ENCODE data around the gene ITPRID2. TPM values are rescaled to one million over a fixed set of nuclear protein-coding genes. Genes with fewer than 3 reads are reported as not detected.

Gene ITPRID2
- total RNA-seq (2022) (54.8 and 62.0 TPM in 2 replicates), Bru-seq, nascent RNA (percentile 89 among the genes with signal in this experiment), BruChase-seq, experiment 1, labeled RNA remaining after a 2-hour chase (percentile 88 among the genes with signal in this experiment), BruChase-seq, experiment 2, labeled RNA remaining after a 6-hour chase (percentile 88 among the genes with signal in this experiment)
- long read RNA-seq, full-length matches to known transcripts: 14 of 31 reads
- long read RNA-seq, partial matches to known transcripts: 6 of 31 reads
- long read RNA-seq, other reads (novel, unspliced or antisense): 11 of 31 reads

GRCh38 chr2:181891258-181891965 lies at the start of gene ITPRID2:
ITPRID2 (plus strand) TSS chr2:181891730; CDS start chr2:181892067, 337 bp downstream.
- no peaks in the 10 kb centered on the region for H3K27me3 Mint-ChIP-seq (ENCODE audit: insufficient read depth, unreplicated experiment)
- H3K4me1 ChIP-seq: peaks cover 25% of the 10 kb centered on the region

DNA sequence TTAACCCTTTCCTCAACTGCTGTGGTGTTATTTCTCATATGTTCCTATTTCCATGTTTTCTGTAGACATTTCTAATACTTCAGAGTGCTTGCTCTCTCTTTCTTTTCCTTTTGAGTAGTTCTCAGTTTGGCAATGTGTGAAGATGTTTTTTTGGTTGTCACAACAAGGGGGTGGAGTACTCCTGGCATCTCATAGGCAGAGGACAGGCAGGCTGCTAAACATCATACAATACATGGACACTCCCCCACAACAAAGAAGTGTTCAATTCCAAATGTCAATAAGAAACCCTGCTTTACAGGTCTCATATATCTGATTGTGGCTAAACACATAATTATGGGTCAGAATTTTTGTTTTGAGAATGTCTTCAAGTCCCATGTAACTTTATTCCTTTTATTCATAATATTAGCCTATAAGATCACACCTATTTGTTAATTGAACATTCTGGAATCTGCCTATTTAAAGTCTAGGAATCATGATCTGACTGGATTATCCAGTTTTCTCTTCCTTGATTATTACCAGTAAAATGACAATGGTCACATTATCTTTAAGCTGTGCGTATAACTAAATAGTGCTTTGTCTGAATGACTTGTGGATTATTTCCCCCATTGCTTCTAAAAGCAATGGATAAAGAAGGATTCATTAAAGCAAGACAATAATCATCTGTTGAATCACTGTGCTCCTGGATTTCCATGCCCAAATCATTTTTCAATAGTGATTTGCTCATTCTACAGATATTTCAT lies 46.8 kb upstream of the ITPRID2 start:
- no peaks in the 10 kb centered on the region for H3K36me3 Mint-ChIP-seq (ENCODE audit: insufficient read depth, unreplicated experiment)
- no peak overlapping the region for H3K27ac Mint-ChIP-seq (ENCODE audit: unreplicated experiment)
- no peaks in the 10 kb centered on the region for H3K4me1 Mint-ChIP-seq (ENCODE audit: low read depth, unreplicated experiment)
- H3K9me3 ChIP-seq: no peaks in the 10 kb centered on the region
- intact Hi-C loops (cut with micrococcal nuclease; ENCODE audit: unreplicated experiment): no loop called here
- POLR2A ChIA-PET: no interaction called here
- H3K27me3 ChIP-seq (replicated peaks; ENCODE audit: control insufficient read depth, insufficient read depth, low read length): no peaks in the 10 kb centered on the region
- DNase-seq: no peak
- H3K4me1 ChIP-seq: no peaks in the 10 kb centered on the region; the same call in 1 of the 2 replicates
- no peak overlapping the region for H3K4me3 ChIP-seq (ENCODE audit: low read depth, low read length)
- CTCF ChIA-PET: no interaction called here
- no peaks in the 10 kb centered on the region for H3K9me3 Mint-ChIP-seq (ENCODE audit: unreplicated experiment)
- H3K27me3 Mint-ChIP-seq (ENCODE audit: insufficient read depth, unreplicated experiment): peaks cover 7% of the 10 kb centered on the region
- TF ChIP-seq CTCF (IDR thresholded peaks at IDR 0.05; ENCODE audit: insufficient read depth in 1 of 2, low read depth in 1 of 2, low read length in 1 of 2, severe bottlenecking in 1 of 2, unreplicated experiment in 1 of 2): no peak
- no peaks in the 10 kb centered on the region for H3K36me3 ChIP-seq (ENCODE audit: control insufficient read depth, insufficient read depth, low read length)
- no TSS peak for BruUV-seq (replicated peaks)
- H3K4me3 Mint-ChIP-seq (ENCODE audit: unreplicated experiment): no peak overlapping the region

More at GRCh38 chr2:181891258-181891965, at the start of gene ITPRID2:
- H3K27me3 ChIP-seq (replicated peaks; ENCODE audit: control insufficient read depth, insufficient read depth, low read length): no peaks in the 10 kb centered on the region
- peak within 1 kb of the TSS; percentile 83 for H3K4me3 ChIP-seq (ENCODE audit: low read depth, low read length)
- peak; percentile 84 to 88 for DNase-seq
- CTCF ChIA-PET: interaction anchor here (0.6 kb wide), 2 partner anchors 195 to 1150 kb away, joined by 3 to 5 read pairs; no protein-coding TSS in a partner anchor
- H3K4me1 Mint-ChIP-seq (ENCODE audit: low read depth, unreplicated experiment): peaks cover 8% of the 10 kb centered on the region
- H3K4me3 Mint-ChIP-seq (ENCODE audit: unreplicated experiment): peak within 1 kb of the TSS; percentile 93
- H3K36me3 Mint-ChIP-seq (ENCODE audit: insufficient read depth, unreplicated experiment): peaks cover 20% of the 10 kb centered on the region
- no peaks in the 10 kb centered on the region for H3K36me3 ChIP-seq (ENCODE audit: control insufficient read depth, insufficient read depth, low read length)
- POLR2A ChIA-PET: no interaction called here
- no TSS peak for BruUV-seq (replicated peaks)
- peak in 1 of 2 experiments; percentile 2 for TF ChIP-seq CTCF (IDR thresholded peaks at IDR 0.05; ENCODE audit: insufficient read depth in 1 of 2, low read depth in 1 of 2, low read length in 1 of 2, severe bottlenecking in 1 of 2, unreplicated experiment in 1 of 2)
- H3K27ac Mint-ChIP-seq (ENCODE audit: unreplicated experiment): peak within 1 kb of the TSS; percentile 91
- no peaks in the 10 kb centered on the region for H3K9me3 Mint-ChIP-seq (ENCODE audit: unreplicated experiment)
- intact Hi-C loops (cut with micrococcal nuclease; ENCODE audit: unreplicated experiment): loop anchor here (1.0 to 10.0 kb wide), 3 partner anchors 51 to 317 kb away; no protein-coding TSS in a partner anchor
- no peaks in the 10 kb centered on the region for H3K9me3 ChIP-seq

Data from Caco-2 (cell line).